Transverse colon (tissue), 4 donors: ENCODE results near the gene IGSF21. TPM values are rescaled to one million over a fixed set of nuclear protein-coding genes. Genes with fewer than 3 reads are reported as not detected.

Source experiments
- DNase-seq: peaks from one replicate; pipeline ENCODE4 v3.0.0-alpha.2; 2019
- H3K27ac ChIP-seq, 4 donors: fragments of 200-600 bp; sonication (generic); 2 replicates each; pipeline ENCODE4 v1.5.1; 2016 to 2018; ENCODE audit warnings: inconsistent platforms in 4 of 4
- H3K27me3 ChIP-seq: fragments of 200-600 bp; sonication (generic); 2 replicates; pipeline ENCODE4 v1.5.1; 2017; ENCODE audit warnings: inconsistent platforms
- H3K36me3 ChIP-seq, 4 donors: fragments of 200-600 bp; sonication (generic); 2 replicates each; pipeline ENCODE4 v1.5.1; 2017 to 2019; ENCODE audit warnings: inconsistent platforms in 4 of 4
- H3K4me1 ChIP-seq, 4 donors: fragments of 200-600 bp; sonication (generic); 2 replicates each; pipeline ENCODE4 v1.5.1; 2017 to 2020; ENCODE audit warnings: inconsistent platforms in 4 of 4
- H3K4me3 ChIP-seq, 4 donors: fragments of 200-600 bp; sonication (generic); 1 replicate in 1 of 4; 2 replicates in 3 of 4; pipeline versions ENCODE4 v1.5.1 to v1.6.1; 2017 to 2019; ENCODE audit warnings: inconsistent platforms in 4 of 4
- H3K9me3 ChIP-seq, 2 donors: fragments of 200-600 bp; sonication (generic); 2 replicates each; pipeline ENCODE4 v1.5.1; 2017 to 2019; ENCODE audit warnings: inconsistent platforms in 2 of 2
- EP300 ChIP-seq: sonication (generic); formaldehyde crosslinking; IDR thresholded peaks from one replicate; pipeline ENCODE4 v1.6.1; 2017; ENCODE audit warnings: antibody characterized with exemption, low read depth
- POLR2A ChIP-seq: fragments of 450-650 bp; IDR thresholded peaks from one replicate; pipeline ENCODE4 v1.6.1; 2016; ENCODE audit warnings: antibody characterized with exemption, mild to moderate bottlenecking, moderate library complexity
- POLR2AphosphoS5 ChIP-seq, 3 donors: sonication (generic); formaldehyde crosslinking; IDR thresholded peaks; one replicate each; pipeline ENCODE4 v1.6.1; 2016; ENCODE audit warnings: antibody characterized with exemption in 3 of 3
- WGBS, 2 donors: methylation state at CpG; one replicate each; pipeline ENCODE4 v1.1.5; 2018; ENCODE audit warnings: low coverage in 1 of 2; 5-methylcytosine and 5-hydroxymethylcytosine counted together
- in situ Hi-C, 4 donors: fragments of 200-750 bp; cut with MboI; loops; one replicate each; pipeline versions ENCODE4 v1.15.0 to v1.15.1; 2017; ENCODE audit warnings: low sequenced_read_pairs in 3 of 4, low pct_ligation_motif_present in 1 of 4, low pct_unique_long_range_greater_than_20kb in 1 of 4
- intact Hi-C: fragments of 100-400 bp; cut with DNase I; formaldehyde crosslinking; loops from one replicate; pipeline ENCODE4 v1.15.1; 2023; ENCODE audit warnings: low total_unique reads
- total RNA-seq, 4 donors: library from RNA; depleted of rRNA; stranded (reverse); fragments of >200 nt; gene quantifications; one replicate each; pipeline ENCODE4 v1.1.0, GENCODE V29; 2016
- TF ChIP-seq, protein P1 (sequence below), 5 experiments: fragments of 200-600 bp in 3 of 5; fragments of 450-650 bp in 2 of 5; sonication (generic) in 3 of 5; IDR thresholded peaks; 1 replicate in 2 of 5; 2 replicates in 3 of 5; pipeline ENCODE4 v1.5.1; 2016 to 2017; ENCODE audit warnings: antibody characterized with exemption in 5 of 5, inconsistent platforms in 3 of 5, mild to moderate bottlenecking in 2 of 5, moderate library complexity in 1 of 5

IGSF21 gene
- total RNA-seq, 4 donors from 2014 or later, result 1.1 to 6.8 (median 1.6) TPM; not detected in 1

DNA sequence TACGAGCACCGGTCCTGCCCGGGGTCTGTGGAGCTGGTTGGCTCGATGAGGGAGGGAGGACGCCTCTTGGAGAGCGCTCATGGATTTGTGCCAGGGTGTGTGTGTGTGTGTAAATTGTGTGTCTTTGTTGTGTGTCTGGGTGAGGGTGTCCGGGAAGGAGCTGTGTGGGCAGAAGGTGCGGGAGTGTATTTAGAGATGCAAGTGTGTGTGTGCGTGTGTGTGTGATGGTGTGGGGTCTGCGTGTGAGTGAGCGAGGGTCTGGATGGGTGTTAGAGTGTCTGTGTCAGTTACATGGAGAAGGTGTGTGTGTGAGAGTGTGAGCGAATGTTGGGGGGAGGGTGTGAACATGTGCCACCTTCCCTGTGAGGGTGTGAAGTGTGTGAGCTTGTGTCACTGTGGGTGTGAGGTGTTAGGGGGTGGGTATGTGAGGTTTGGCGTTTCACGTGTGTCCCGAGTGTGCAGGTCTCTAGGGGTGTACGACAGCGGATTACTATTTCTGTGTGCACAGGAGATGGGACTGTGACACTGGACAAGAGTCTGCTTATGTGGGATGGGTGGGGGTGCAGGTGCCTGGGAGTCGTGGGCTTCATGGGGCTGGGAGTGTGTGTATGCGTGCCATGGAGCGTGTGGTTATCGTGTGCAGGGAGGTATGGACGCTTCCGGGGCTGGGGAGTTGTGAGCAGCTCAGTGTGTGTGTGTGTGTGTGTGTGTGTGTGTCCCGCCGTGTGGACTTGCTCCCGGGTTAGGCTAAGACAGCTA lies 880 bp downstream of the IGSF21 start:
- DNase-seq, result no peak
- Histone ChIP-seq H3K4me3 (no peak overlapping the region), H3K27me3 (peaks cover 87% of the 10 kb centered on the region), H3K27ac (no peak overlapping the region), H3K36me3 (no peaks in the 10 kb centered on the region), H3K4me1 (peaks cover 0 to 28% (median 20%) of the 10 kb centered on the region in 4 donors), H3K9me3 (no peaks in the 10 kb centered on the region)
- whole genome bisulfite sequencing, 2 donors, result 6 to 9% methylated on average over 12 to 25 of the region's 26 CpGs
- intact Hi-C loops, result no loop called here
- in situ Hi-C loops, result no loop called here
- TF ChIP-seq POLR2A (no peak), EP300 (no peak), POLR2AphosphoS5 (IDR thresholded peaks at IDR 0.05) (no peak)
- TF ChIP-seq, protein P1, sequence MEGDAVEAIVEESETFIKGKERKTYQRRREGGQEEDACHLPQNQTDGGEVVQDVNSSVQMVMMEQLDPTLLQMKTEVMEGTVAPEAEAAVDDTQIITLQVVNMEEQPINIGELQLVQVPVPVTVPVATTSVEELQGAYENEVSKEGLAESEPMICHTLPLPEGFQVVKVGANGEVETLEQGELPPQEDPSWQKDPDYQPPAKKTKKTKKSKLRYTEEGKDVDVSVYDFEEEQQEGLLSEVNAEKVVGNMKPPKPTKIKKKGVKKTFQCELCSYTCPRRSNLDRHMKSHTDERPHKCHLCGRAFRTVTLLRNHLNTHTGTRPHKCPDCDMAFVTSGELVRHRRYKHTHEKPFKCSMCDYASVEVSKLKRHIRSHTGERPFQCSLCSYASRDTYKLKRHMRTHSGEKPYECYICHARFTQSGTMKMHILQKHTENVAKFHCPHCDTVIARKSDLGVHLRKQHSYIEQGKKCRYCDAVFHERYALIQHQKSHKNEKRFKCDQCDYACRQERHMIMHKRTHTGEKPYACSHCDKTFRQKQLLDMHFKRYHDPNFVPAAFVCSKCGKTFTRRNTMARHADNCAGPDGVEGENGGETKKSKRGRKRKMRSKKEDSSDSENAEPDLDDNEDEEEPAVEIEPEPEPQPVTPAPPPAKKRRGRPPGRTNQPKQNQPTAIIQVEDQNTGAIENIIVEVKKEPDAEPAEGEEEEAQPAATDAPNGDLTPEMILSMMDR (IDR thresholded peaks at IDR 0.05), result no peak

DNA sequence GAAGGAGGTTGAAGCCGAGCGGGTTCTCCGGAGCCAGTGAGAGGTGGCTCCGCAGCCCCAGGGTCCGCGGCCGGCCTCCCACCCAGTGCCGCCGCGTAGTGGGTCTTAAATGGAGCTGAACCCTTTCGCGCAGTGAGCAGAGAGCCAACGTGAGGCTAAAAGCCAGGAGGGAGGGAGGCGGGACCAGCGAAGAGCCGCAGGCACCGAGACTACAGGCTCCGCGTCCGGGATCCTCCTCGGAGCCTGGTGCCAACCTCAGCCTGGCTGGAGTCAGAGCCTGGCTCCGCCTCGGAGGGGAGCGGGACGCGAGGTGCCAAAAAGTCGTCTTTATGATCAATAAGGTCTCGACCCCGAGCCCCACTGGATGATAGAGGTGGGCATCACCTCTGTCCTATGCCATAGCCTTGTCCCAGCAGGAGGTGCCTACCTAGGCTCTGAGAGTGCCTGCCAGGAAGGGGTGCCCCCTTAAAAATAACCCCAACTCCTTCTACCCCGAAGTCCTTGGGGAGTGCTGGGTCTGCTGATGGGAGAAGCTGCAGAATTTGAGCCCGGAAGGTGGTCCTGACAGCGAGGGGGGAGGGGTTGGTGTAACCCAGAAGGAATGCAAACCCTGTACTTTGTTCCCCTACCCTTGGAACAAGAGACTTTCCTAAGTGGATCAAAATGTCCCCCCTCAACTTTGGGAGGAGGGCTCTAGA lies 1.6 kb downstream of the IGSF21 start:
- in situ Hi-C loops (no loop called here), intact Hi-C loops (no loop called here)

DNA sequence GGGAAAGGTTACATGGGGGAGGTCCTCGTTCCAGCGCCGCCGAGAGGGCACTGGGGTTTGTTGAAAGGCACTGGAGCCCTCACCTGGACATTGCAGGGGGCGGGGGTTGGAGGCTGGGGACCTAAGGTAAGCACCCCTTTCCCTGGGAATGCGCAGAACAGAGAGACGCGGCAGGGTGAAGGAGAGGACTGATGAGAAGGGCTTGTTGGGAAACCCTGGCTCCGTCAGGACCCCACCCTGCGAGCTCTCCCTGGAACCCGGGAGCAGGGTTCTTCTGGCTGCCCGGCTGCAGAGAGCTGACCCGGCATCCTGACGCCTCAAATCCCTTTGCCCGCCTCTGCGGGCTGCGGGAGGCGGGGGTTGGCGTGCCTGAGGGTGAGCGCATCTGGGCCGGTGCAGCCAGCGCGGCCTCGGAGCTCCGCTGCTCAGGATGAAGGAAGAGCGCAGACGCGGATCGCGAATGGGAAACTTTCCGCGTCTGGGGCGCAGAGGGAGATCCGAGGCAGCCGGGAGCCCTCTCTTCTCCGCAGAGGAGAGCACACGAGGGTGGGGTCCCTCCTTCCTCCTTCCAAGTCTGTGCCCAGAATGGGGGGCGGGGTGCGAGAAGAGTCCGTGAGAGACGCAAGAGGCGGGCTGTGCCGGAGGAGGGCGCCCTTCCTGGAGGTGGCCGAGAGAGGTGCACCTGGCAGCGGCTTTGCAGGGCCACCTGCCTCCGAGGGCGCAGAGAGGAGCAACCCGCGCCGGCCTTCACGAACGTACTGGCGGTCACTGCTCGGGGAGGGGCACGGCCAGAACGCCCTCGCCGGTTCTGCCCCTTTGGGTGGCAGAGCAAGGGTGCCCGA lies 2.4 kb downstream of the IGSF21 start:
- TF ChIP-seq, protein P1 (IDR thresholded peaks at IDR 0.05), result peak in 4 of 5 experiments; percentile 14 to 20 (median 16)
- no peak for TF ChIP-seq POLR2AphosphoS5 (IDR thresholded peaks at IDR 0.05)
- Histone ChIP-seq H3K27me3 (peaks cover 96% of the 10 kb centered on the region), H3K9me3 (no peaks in the 10 kb centered on the region), H3K4me1 (peaks cover 0 to 28% (median 20%) of the 10 kb centered on the region in 4 donors), H3K27ac (no peak overlapping the region), H3K36me3 (no peaks in the 10 kb centered on the region), H3K4me3 (peak overlapping the region in 1 of 4 donors; percentile 30)
- whole genome bisulfite sequencing, 2 donors, result 7% methylated on average over 40 of the region's 60 CpGs; no CpG with 5 or more reads in 1 of the 2 donors
- intact Hi-C loops, result no loop called here
- DNase-seq, result peak; percentile 37
- in situ Hi-C loops, result no loop called here

More for the DNA sequence above, 1.6 kb downstream of the IGSF21 start:
- H3K36me3 ChIP-seq, result no peaks in the 10 kb centered on the region
- no peak overlapping the region for H3K27ac ChIP-seq
- H3K27me3 ChIP-seq, result peaks cover 93% of the 10 kb centered on the region
- H3K4me3 ChIP-seq, result no peak overlapping the region
- 9% methylated on average over 30 of the region's 32 CpGs; no CpG with 5 or more reads in 1 of the 2 donors for WGBS, 2 donors
- no peaks in the 10 kb centered on the region for H3K9me3 ChIP-seq
- peaks cover 0 to 28% (median 20%) of the 10 kb centered on the region in 4 donors for H3K4me1 ChIP-seq
- no peak for TF ChIP-seq POLR2AphosphoS5 (IDR thresholded peaks at IDR 0.05)
- TF ChIP-seq POLR2A, result no peak
- no peak for DNase-seq

DNA sequence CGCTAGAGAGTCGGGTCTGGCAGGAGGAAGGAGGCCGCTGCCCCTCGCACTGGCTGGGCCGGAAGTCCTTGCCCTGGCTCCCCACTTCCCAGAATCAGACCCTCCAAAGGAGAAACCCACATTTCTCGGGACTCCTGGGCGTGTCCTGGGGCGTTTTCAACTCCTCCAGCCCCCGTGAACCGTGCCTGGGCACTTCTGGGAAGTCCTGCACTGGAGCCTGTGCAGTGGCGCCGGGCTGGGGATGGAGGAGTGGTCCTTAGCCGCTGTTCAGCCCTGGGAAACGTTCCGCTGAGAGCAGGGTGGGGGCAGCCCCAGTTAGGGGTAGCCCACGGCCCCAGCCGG lies 3.0 kb downstream of the IGSF21 start:
- Histone ChIP-seq H3K27ac (no peak overlapping the region), H3K36me3 (no peaks in the 10 kb centered on the region), H3K9me3 (no peaks in the 10 kb centered on the region), H3K27me3 (peaks cover 94% of the 10 kb centered on the region), H3K4me3 (peak overlapping the region in 1 of 4 donors; percentile 30), H3K4me1 (peaks cover 0 to 28% (median 20%) of the 10 kb centered on the region in 4 donors)
- DNase-seq, result no peak
- in situ Hi-C loops, result no loop called here
- TF ChIP-seq, protein P1 (IDR thresholded peaks at IDR 0.05), result no peak
- TF ChIP-seq POLR2A (no peak), POLR2AphosphoS5 (IDR thresholded peaks at IDR 0.05) (no peak), EP300 (no peak)
- intact Hi-C loops, result no loop called here
- 9% methylated on average over 17 of the region's 17 CpGs; no CpG with 5 or more reads in 1 of the 2 donors for WGBS, 2 donors
